HG03439 (cell line): ENCODE measurements around the gene VWA2.

Experiments used
- ATAC-seq: cut with Tn5 transposase; IDR thresholded peaks from one replicate; pipeline ENCODE4 v1.9.1; 2021; ENCODE audit warnings: mild to moderate bottlenecking, moderate library complexity; ENCODE audit not compliant: unreplicated experiment

VWA2 gene, protein sequence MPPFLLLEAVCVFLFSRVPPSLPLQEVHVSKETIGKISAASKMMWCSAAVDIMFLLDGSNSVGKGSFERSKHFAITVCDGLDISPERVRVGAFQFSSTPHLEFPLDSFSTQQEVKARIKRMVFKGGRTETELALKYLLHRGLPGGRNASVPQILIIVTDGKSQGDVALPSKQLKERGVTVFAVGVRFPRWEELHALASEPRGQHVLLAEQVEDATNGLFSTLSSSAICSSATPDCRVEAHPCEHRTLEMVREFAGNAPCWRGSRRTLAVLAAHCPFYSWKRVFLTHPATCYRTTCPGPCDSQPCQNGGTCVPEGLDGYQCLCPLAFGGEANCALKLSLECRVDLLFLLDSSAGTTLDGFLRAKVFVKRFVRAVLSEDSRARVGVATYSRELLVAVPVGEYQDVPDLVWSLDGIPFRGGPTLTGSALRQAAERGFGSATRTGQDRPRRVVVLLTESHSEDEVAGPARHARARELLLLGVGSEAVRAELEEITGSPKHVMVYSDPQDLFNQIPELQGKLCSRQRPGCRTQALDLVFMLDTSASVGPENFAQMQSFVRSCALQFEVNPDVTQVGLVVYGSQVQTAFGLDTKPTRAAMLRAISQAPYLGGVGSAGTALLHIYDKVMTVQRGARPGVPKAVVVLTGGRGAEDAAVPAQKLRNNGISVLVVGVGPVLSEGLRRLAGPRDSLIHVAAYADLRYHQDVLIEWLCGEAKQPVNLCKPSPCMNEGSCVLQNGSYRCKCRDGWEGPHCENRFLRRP

DNA sequence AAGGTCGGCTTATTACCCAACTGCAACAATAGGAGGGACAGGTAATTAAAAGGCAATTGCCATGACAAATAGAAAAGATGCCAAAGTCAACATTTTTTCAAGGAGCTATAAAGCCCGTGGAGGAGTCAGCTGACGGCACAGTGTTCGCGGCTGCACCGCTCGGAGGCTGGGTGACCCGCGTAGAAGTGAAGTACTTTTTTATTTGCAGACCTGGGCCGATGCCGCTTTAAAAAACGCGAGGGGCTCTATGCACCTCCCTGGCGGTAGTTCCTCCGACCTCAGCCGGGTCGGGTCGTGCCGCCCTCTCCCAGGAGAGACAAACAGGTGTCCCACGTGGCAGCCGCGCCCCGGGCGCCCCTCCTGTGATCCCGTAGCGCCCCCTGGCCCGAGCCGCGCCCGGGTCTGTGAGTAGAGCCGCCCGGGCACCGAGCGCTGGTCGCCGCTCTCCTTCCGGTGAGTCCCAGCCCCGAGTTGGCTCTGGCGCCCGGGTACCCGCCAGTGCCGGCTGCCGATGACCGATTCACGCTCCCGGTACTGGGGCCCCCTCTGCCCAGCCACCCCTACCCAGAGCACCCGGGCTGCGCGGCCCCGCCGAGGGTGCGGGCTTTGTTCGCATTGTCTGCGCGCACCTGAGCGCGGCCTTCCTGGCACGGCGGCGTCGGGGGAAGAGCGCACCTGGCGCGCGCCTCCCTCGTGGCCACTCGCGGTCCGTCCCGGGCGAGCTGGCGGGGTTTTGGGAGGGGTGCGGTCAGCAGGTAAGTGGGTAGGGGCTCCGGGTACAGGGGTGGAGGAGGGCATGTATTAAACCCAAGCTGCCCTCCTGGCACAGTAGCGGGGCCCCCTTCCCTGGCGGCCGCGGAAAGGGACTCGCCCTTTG, at the start of gene VWA2:
Gene VWA2 (plus strand): TSS at position 138 of the 877 bp plus-strand sequence. CDS start 9,460 bp downstream, outside the sequence.
- ATAC-seq: no peak

DNA sequence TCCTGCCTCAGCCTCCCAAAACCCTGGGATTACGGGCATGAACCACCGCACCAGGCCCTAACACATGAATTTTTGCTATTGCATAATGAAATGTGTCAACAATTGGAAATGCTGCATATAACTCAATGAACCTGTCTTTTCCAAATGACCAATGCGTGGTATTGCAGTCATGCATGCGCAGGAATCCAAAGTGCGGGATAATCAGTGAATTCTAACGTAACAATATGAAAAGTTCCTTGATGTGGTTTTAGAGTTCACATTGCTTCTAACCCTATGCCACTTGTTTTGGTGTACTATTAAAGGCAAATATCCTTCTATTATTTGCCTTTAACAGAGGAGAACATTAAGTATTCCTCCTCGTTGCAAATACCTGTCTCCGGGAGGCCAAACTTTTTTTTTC, 49.4 kb upstream of the VWA2 start:
- no peak for ATAC-seq

DNA sequence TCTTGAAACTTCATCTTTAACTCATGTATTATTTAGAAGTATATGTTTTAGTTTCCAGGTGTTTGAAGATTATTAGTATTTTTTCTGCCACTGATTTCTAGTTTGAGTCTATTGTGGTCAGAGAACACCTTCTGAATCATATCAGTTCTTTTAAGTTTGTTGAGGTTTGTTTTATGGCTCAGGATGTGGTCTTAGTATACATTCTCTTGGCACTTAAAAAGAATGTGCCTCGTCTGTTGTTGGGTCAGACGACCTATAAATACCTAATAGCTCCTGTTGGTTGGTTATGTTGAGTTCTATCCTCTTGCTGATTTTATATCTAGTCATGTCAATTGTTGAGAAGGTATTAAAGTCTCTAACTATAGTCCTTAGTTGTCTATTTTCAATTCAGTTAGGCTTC, 44.0 kb upstream of the VWA2 start:
- peak; percentile 89 for ATAC-seq

DNA sequence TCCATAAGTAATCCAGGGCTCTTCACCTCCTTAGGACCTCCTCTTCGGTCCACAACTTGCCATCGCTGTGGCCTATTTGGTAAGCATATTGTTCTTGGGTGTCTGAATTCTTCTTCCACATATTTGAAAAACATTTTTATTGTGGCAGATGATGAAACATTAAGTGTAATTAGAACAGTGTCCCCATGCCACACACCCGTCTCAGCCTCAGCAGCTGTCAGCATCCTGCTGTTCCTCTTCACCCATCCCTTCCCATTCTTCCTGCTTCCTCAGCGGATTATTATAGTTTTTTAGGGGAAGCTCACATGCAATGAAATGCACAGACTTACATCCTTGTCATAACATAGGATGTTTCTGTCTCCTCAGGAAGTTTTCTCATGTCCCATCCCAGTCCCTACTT, 39.8 kb upstream of the VWA2 start:
- no peak for ATAC-seq

DNA sequence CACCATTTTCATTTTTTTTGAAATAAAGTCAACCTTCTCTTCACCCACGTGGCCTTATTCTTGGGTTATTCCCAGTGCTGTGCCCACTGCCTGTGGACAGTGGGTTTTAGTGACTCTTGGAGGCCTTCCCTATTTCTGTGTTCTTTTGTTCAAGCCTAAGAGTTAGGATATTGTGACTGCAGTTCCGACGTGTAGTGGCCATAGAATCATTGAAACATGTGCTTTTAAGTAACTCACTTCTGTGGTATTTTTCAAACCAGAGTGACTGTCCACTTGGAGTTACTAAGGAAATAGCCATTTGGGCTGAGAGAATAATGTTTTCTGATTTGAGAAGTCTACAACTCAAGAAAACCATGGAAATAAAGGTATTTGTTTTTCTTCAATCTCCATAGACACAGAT, 36.2 kb upstream of the VWA2 start:
- ATAC-seq: no peak

DNA sequence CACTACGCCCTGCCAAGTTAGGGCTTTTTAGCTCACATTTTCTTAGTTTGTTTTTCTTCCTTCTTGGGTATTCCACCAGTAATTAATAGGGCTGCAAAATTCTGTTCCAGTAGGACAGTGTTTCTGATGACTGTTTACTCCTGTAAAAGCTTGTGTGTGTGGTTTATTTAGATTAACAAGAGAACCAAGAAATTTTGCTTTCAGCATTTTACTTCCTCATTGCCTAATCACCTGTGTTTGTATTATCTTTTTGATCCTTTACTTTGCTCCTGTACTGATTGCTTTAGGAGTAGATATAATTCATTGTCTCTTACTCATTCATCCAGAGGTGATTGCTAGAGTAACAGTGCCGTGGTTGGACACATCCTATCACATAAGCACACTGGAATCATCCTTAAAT, 32.2 kb upstream of the VWA2 start:
- no peak for ATAC-seq

DNA sequence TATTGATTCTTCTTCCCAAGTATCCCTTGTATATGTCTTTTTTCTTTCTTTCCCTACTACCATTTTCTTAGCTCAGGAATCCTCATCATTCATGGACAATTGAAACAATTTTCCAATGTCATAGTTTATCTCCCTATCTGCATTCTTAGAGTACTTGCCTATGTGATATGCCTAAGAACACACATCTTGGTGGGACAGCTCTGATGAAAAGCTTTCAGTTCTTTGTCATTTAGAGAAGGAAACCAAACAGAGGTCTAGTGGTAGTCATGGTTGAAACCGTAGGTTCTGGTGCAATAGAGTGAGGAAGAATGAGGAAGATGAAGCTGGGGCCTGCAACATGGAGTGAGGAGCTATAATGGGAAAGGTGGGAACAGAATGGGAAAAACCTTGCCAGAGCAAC, 31.7 kb upstream of the VWA2 start:
- no peak for ATAC-seq

DNA sequence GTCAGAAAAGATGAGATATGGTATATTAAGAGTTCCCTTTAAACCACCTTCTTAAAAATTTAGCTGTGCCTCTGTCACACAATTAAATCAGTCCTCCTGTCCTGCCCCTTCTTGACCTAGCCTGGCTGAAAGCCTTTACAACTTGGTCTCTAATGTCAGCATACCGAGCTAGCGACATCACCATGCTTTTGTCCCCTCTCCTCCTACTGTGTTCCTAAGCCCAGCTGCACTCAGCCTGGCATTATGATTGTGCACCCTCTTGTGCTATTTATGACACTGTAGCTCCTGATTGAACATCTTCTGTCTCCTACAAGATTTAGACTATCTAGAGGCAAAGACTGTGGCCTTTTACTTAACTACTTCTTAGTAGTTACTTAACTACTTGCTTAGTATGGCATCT, 30.7 kb upstream of the VWA2 start:
- ATAC-seq: no peak

DNA sequence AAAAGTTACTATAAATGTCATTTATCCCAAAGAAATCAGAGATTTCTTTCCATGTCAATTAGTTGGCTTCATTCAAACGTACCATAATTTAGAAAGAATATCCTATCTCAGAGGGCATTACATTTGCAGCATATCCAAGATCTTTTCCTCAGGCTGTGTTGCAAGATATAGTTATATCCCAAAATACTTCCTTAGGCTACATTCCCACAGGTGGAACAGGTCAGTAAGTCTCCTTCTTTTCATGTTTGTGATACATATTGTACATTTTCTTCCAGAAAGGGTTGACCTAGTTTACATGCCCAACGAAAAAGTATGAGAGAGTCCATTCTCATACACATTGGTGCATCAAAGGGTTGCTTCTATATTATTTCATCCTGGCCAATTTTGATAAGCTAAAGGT, 26.9 kb upstream of the VWA2 start:
- no peak for ATAC-seq

DNA sequence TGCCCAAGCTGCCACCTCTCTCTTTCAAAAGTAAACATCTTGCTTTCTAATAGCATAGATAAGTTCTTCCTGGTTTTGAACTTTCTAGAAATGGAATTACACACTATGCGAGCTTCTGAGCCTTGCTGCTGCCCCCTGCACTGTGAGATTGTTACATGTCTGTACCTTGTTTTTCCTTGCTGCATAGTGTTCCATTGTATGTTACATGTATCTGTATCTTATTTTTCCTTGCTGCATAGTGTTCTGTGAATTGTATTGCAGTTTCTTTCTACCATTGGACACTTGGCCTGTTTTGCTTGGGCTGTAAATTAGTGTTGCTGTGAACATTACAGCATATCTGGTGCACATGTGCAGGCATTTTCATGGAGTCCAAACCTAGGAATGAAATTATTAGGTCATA, 24.0 kb upstream of the VWA2 start:
- ATAC-seq: no peak

DNA sequence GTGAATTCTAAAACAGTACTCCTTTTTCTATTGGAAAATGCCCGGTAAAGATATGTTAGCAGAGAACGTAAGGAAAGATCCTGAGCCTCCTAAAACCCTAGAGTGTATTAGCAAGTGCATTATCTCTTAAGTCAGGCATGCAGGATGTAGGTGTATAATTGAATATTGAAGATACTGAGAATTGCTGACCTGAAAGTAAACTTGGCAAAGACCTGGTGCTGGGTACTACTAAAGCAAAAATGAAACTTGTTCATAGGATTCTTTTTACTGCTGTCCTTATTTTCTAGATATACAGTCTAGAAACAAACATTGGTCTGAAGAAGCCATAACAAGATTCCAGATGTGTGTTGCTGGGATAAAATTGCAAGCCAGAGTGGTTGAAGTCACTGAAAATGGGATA, 18.8 kb upstream of the VWA2 start:
- no peak for ATAC-seq

DNA sequence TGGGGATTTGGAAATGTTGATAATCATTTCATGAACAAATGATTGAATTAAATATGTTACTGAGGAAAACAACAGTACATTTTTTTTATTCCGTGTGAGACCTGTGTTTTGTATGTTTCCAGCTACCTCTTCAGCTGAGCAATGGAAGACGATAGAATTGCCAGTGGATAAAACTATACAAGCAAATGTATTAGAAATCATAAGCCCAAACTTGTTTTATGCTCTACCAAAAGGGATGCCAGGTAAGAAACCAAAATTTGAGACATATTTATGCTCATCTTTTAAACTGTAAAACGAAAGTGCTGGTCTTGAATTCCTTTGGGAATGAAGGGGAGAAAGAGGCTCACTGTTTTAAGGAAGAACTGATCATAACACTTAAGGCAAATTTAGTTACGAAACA, 17.8 kb upstream of the VWA2 start:
- ATAC-seq: no peak

DNA sequence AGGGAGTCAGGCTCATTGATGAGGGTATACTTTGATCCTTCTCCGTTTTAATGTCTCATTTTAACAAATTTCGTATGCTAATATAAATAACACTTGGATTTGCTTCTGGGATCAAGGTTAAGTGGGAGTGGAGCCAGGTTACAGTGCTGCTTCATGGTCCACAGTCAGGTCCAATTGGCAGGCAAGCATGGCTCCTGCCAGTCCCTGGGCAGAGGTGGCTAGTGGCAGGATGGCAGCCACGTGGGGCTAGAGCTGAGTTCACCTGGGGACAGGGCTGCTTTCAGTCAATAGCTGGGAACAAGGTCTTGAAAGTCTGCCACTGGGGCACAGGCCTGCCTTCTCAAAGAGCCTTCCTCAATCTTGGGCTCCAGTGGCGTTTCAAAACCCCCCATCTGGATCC, 16.0 kb upstream of the VWA2 start:
- ATAC-seq: no peak

DNA sequence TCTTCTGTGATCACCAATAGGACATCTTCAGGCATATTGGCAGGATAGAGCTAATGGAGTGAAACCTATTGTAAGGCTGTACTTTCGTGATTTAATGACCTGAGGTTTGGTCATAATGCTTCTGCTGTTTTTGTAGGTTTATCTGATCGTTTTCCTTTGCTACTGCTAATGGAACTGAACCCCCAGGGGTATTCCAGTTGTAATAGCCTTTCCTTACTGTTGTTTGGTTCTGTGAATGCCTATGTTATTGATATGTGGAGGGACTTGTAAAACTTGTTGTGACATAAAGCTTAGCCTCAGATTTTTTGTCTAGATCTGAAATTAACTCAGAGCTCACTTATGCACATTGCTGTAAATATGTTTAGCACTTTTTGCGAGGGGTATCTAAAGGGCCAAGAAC, 10.9 kb upstream of the VWA2 start:
- no peak for ATAC-seq

DNA sequence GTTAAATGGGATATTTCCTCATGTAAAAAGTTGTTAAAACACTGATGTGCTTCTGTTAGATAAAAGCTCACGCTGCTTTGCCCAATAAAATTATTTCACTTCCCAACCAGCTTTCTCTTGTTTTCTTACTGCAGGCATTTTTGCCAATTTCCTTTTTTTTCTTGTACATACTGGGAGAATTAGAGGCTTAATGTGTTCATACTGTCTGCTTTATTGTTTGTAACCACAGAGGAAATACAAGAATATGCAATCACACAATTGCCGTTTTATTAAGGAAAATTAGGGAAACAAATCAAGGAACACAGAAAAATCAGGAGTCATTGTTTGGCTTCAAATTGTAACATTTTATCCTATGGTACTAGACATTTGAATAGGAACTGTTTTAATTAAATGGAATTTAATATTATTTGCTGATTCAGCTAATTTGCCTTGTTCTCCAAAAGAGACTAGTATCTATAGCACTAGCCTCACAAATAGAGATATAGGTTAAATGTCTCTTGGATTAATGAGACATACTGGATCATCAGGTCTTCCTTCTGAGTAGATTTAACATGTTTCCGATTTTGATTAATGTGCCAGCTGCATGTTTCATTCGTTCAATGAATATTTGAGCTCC, 6.4 kb upstream of the VWA2 start:
- no peak for ATAC-seq

DNA sequence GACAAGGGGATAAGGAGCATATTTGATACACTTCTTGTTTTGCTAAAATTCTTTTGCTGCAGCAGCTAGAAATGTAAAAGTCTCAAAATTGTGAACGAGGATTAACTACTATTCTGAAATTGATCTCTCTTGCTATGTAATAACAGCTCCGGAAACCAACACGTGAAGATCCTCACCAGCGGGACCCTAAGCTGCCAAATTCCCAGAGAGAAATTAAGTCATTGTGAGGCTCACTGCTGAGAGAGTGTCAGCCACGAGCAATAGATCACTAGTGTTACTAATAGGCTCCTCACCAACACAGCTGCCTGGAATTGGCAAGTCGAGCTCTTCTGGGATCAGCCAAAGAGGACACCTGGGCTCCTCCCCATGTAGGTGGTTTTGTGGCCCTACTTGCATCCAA, 5.6 kb upstream of the VWA2 start:
- no peak for ATAC-seq

DNA sequence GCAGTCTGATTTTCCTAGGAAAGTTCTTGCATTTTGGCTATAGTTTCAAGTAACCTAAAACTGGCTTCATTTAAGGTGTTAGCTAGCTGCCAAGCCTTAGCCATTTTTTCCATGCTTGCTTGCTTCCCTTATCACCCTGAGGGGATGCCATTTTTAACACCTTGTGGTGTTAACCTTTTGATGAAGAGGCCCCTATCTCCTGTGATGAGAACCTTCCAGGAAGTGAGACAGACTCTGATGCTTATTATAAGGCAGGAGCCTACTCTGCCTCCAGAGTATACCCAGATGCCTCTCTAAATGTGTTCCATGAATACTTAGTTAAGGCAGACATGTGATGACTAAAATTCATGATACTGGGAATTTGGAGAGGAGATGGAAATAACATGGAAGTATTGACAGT, 4.9 kb upstream of the VWA2 start:
- no peak for ATAC-seq

DNA sequence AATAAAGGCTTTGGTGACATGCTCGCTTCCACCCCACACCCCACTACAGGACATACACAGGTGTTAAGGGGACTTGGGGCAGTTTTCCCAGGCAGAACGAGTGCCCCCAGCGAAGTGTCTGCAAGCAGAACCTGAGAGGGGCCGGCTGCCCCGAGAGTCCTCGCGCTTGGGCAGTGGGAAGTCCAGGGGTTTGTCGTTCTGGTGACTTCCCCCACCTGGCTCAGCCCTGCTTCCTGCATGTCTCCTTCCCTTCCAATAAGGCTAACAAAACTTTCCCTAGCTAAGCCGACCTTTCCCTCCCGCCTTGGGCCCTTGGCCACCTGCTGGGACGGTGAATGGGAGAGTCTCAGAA, 916 bp downstream of the VWA2 start:
- no peak for ATAC-seq

DNA sequence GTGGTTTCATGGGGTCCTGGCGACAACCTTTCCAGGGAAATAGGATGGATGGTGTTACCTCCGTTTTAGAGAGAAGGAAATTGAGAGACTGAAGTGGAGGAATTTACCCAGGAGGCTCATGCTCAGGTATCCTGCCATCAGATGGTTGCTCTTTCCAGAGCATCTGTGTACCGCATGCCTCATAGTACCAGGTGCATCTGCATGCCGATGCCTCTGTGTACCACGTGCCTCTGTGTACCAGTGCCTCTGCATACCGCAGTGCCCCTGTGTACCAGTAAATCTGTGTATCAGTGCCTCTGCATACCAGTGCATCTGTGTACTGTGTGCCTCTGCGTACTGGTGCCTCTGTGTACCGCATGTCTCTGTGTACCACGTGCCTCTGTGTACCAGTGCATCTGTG, 3.2 kb downstream of the VWA2 start:
- no peak for ATAC-seq

DNA sequence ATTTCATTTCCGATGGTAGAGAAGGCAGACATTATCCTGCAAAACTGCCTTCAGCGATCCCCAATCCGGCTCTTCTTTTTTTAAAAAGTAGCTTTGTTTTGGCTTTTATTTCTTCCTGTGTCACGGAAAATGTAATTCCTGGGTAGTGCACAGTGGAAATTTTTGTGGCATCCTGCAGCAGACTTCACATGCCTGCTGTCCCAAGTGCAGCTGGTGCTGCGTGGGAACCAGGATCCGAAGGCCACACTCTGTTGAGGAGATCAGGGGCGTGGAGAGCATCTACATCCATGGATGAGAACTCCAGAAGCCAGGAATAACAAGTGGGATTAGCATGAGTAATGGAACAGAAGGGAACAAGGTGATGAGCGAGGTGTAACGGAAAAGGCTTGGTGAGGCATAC, 4.6 kb downstream of the VWA2 start:
- no peak for ATAC-seq

DNA sequence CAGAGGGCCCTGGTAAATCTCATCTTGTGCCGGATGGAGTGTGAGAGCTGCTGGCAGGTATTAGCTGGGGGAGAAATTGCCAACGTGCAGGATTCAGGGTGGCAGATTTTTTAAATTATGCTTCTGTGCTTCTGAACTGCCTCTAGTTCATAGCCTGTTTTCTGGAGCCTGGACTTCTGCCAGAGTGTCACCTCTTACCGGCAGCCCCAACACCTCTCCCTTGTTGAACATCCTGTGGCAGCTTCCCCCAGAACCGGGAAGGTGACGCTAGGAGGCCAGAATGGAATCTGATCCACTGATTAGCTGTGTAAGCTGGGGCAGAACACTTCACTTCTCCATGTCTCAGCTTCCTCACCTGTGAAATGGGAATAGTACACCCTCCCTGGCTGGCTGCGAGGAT, 5.1 kb downstream of the VWA2 start:
- ATAC-seq: no peak
